Left colon (tissue), 2 donors: ENCODE measurements around the gene TAF1C. TPM values are rescaled to one million over a fixed set of nuclear protein-coding genes. Genes with fewer than 3 reads are reported as not detected.
"Not testable (repeated sequence)": the region's sequence is repeated elsewhere in the genome, so short reads cannot be mapped to it uniquely, and the experiment has no call there.

Experiments used
- ATAC-seq: fragments of 200-7000 bp; cut with Tn5 transposase; one replicate; pipeline ENCODE4 v1.9.1; 2020; ENCODE audit warnings: mild to moderate bottlenecking, moderate library complexity
- DNase-seq, 2 donors: peaks; one replicate each; pipeline ENCODE4 v3.0.0-alpha.2; 2020
- intact Hi-C, 2 donors: fragments of 100-400 bp; cut with DNase I in 1 of 2; cut with micrococcal nuclease in 1 of 2; formaldehyde crosslinking; loops; one replicate each; pipeline versions ENCODE4 v1.11.2 to v1.14.0; 2022; cut with DNase I, micrococcal nuclease
- total RNA-seq, 2 donors: library from RNA; stranded (reverse); fragmentation: NEBNext Ultra II Directional; extraction: Animal tissue kit (Norgen Biotek cat#: 25700); gene quantifications; one replicate each; pipeline ENCODE4 v1.2.1, GENCODE V29; 2021
- donor health status: DM: no; HTN: no; CAD: no.
- donor health status: DM: yes; HTN: yes; CAD: no.

The TAF1C gene
- total RNA-seq, 2 donors from 2014 or later = 33.1 to 36.8 TPM

- ATAC-seq = no peak
- DNase-seq = no peak
- intact Hi-C loops = no loop called here
These were observed 27.7 kb upstream of the TAF1C start for GRCh38 chr16:84214451-84215066.

GRCh38 chr16:84212631-84213030, 25.8 kb upstream of the TAF1C start:
- no peak for ATAC-seq
- intact Hi-C loops = no loop called here

GRCh38 chr16:84212154-84212553, 25.3 kb upstream of the TAF1C start:
- intact Hi-C loops = no loop called here
- DNase-seq = no peak
- ATAC-seq = no peak

More at GRCh38 chr16:84212631-84213030, 25.8 kb upstream of the TAF1C start:
- DNase-seq = no peak

- no peak for DNase-seq
- no peak for ATAC-seq
- intact Hi-C loops = no loop called here
These were observed 23.1 kb upstream of the TAF1C start for GRCh38 chr16:84209989-84210388.

- ATAC-seq (no peak), DNase-seq (no peak)
- intact Hi-C loops = no loop called here
These were observed 21.0 kb upstream of the TAF1C start for GRCh38 chr16:84207879-84208278.

GRCh38 chr16:84207251-84207650, 20.4 kb upstream of the TAF1C start:
- intact Hi-C loops = no loop called here
- DNase-seq (no peak), ATAC-seq (no peak)

GRCh38 chr16:84205976-84206691, 19.3 kb upstream of the TAF1C start:
- intact Hi-C loops = no loop called here

GRCh38 chr16:84205123-84205522, 18.3 kb upstream of the TAF1C start:
- ATAC-seq, intact Hi-C loops, DNase-seq: not testable (repeated sequence)

More at GRCh38 chr16:84205976-84206691, 19.3 kb upstream of the TAF1C start:
- DNase-seq (no peak), ATAC-seq (no peak)

GRCh38 chr16:84204551-84204950, 17.7 kb upstream of the TAF1C start:
- intact Hi-C loops, ATAC-seq, DNase-seq: not testable (repeated sequence)

GRCh38 chr16:84199861-84200260, 13.0 kb upstream of the TAF1C start:
- intact Hi-C loops = no loop called here
- DNase-seq = no peak
- no peak for ATAC-seq

GRCh38 chr16:84199097-84199496, 12.2 kb upstream of the TAF1C start:
- no peak for DNase-seq
- no peak for ATAC-seq
- intact Hi-C loops = no loop called here

GRCh38 chr16:84198401-84198800, 11.5 kb upstream of the TAF1C start:
- DNase-seq (no peak), ATAC-seq (no peak)
- intact Hi-C loops = no loop called here

GRCh38 chr16:84197466-84198128, 10.7 kb upstream of the TAF1C start:
- intact Hi-C loops = no loop called here
- no peak for DNase-seq
- ATAC-seq = no peak

- no peak for DNase-seq
- intact Hi-C loops = no loop called here
- ATAC-seq = no peak
These were observed 10.0 kb upstream of the TAF1C start for GRCh38 chr16:84196727-84197394.

GRCh38 chr16:84196101-84196500, 9.2 kb upstream of the TAF1C start:
- DNase-seq (no peak), ATAC-seq (no peak)
- intact Hi-C loops = no loop called here

- intact Hi-C loops = no loop called here
- no peak for ATAC-seq
- DNase-seq = no peak
These were observed 8.6 kb upstream of the TAF1C start for GRCh38 chr16:84195201-84196093.

- DNase-seq = no peak
- intact Hi-C loops = no loop called here
These were observed 7.8 kb upstream of the TAF1C start for GRCh38 chr16:84194470-84195200.

GRCh38 chr16:84194018-84194417, 7.2 kb upstream of the TAF1C start:
- no peak for DNase-seq
- intact Hi-C loops = no loop called here
- ATAC-seq = no peak

More at GRCh38 chr16:84194470-84195200, 7.8 kb upstream of the TAF1C start:
- ATAC-seq = no peak
